Stimulated activated CD8-positive, alpha-beta memory T cell treated with anti-CD3 and anti-CD28 coated beads, Interleukin-2, amount 100 ng/mL, for 1 hour (primary cell): ENCODE data around the gene TFF1.

Source experiments
- DNase-seq, 2 donors: peaks; one replicate each; pipeline ENCODE4 v3.0.0-alpha.2; 2020; ENCODE audit warnings: low read depth in 2 of 2

The TFF1 gene

DNA sequence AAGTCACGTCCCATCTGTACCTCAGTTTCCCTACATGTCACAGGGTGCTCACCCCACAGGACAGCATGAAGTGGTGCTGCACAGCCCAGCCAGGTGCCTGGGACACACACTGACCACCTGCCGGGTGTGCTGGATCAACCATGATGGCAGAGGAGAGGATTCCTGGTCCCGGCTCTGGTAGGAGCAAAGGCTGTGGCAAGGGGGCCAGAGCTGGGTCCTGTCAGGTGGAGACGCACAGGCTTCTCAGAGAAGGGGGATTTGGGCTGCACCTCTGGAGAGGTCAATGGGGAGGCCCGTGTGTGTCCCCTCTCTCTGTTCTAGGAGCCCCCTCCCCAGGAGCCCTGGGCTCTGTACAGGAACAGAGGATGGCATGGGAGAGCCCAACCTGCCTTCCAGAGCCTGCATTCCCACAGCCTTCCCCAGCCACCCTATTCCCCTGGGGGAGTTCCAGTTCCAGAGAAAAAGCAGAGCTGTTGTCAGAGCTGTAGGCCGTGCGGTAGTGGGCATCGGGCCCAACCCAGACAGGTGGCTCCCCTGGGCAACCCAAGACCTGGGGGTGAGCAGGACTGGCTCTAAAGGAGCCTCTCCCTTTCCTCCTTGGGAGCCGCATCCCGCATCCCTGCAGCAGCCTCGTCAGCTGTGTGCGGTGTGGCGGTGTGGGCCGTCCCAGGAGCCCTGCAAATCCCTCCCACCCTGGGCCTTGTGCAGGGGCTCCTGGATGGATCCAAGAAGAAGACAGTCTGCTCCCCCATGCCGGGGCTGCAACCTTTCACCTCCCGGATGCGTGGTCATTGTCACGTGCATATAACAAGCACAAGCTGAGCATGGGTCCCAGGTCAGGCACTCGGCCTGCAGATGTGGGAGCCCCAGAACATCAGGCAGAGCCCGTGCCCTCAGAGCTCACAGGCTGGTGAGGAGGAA lies 48.2 kb downstream of the TFF1 start:
- no peak for DNase-seq

DNA sequence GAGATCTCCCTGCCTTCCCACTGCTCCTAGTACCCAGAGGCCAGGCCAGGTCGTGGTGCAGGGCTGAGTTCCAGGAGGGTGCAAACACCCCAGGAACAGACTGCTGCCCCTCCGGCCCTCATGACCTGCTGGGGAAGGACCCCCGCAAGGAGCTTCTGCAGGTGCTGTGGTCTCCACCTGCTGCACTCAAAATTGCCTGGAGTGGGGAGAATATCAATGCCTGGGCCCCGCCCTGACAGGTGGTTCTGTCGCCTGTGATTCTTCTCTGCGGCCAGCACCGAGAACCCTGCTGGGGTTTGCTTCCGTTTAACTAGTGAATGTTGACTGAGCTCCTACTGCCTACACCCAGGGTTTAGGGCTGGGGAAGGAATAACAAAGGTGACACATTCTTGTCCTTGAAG lies 49.0 kb downstream of the TFF1 start:
- no peak for DNase-seq

DNA sequence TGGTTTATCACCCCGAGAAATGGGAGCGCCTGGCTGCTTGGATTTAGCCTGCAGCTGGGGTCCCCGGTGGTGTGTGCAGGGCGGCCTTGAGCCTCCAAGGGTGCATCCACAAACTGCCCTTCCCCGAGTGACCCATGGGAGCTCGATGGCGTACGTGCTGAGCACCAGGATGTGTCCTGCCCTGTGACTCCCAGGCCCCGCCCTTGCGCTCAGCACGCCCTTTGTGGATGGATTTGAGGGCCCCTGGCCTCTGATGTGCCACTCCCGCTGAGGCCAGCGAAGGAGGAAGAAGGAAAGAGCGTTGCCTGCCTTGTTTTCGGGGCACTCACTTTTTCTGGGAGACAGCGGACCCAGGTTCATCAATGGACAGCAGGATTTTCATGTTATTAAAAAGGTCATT lies 49.4 kb downstream of the TFF1 start:
- no peak for DNase-seq

GRCh38 chr21:42315296-42315891 lies 50.9 kb downstream of the TFF1 start, which contains the start of gene TFF3:
Gene TFF3, minus strand, starts transcription at chr21:42315409. Its CDS starts 35 bp downstream, at chr21:42315374.
- no peak for DNase-seq

DNA sequence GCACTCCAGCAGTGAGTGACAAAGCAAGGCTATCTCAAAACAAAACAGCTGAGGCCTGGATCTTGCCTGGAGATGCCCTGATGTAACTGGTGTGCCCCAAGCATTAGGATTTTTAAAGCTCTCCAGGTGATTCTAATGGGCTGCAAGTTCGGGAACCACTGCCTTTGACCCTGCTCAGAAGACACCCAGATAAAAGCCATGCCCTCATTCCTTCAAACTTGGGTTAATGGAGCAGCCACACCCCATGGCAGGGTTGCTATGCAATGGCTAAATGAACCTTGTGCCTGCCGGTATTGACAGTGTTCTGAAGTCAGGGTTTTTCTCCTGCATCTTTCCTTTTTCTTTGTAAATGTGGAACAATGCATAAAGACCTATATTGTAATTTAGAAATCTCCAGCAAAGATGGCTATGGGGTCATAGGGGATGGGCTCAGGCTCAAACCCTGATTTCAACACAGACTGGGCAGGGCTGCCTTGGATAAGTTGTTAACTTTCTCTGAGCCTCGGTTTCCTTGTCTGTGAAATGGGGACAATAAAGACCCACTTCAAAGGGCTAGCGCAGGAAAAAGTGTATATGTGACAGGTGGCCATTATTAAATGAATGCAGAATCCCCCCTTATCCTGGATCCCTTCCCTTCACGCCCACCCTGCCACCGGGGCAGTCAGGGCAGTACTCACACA lies 51.6 kb downstream of the TFF1 start:
- DNase-seq: no peak

DNA sequence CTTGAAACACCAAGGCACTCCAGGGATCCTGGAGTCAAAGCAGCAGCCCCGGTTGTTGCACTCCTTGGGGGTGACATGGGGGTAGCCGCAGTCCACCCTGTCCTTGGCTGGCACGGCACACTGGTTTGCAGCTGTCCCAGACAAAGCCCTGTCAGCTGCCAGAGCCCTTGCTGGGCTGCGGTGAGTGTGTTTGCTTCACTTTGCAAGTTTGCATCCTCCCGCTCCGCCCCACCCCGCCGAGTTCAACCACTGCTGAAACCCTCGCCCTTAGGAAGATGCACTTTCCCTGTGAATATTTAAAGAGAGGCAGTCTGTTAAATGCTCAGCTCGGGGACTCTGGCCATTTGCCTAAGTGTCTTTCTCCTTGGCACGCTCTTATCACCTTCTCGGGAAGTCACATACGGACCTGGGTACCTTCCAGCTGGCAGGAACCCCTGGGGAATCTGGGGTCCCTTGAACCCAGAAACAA lies 52.8 kb downstream of the TFF1 start:
- DNase-seq: no peak

- DNase-seq: no peak
Measured at GRCh38 chr21:42312626-42313104, 53.7 kb downstream of the TFF1 start.
